ENCODE data around the gene GAREM1. TPM values are rescaled to one million over a fixed set of nuclear protein-coding genes. Genes with fewer than 3 reads are reported as not detected.

The GAREM1 gene
- polyA plus RNA-seq, 1 of the 3 experiments (the other 2 are of a cell fraction), result 2.8 TPM

DNA sequence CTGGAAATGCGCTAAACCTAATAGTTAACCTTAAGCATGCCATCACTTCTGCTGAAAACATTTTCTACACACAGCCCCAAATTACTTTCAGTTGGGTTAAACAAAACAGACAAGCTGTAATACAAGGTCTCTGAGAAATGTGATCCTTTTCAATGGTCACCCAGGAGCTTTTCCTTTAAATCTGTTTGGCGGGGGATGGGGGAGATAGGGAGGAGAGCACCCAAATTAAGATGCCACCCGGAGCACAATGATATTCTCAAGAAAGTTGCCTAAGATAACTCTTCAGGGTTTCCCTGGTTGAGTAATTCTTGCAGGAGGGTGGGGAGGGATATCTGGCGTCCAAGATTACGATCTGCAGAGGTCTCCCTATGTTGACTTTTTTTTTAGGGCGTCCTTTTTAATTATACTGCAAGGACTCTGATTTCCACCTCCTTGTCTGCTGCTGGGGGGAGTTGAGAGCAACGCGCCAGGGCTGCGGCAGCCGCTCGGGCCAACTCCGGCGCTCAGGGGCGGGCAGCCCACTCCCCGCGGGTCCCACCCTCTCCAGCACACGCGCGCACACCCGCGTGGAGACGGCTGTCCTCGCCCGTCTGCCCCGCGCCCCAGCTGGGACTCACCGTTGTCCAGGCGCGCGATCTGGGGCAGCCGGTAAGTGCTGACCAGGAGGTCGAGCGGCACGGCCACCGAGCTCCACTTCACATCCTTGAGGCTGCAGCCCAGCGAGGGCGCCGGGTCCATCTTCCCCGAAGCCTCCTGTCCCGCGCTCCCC is 807 bp downstream of the GAREM1 start:
- peak overlapping the region; percentile 64 for H3K9ac ChIP-seq
- ChIA-PET POLR2A (interaction anchor here (0.5 to 1.9 kb wide), 5 partner anchors 13 to 260 kb away, joined by 3 to 7 read pairs (median 4); no protein-coding TSS in a partner anchor), CTCF (interaction anchor here (0.8 to 6.5 kb wide), 29 partner anchors 9 to 312 kb away, joined by 3 to 99 read pairs (median 7); no protein-coding TSS in a partner anchor)
- WGBS (ENCODE audit: low lambda C conversion rate), result 1% methylated on average over 18 of the region's 41 CpGs
- peak overlapping the region; percentile 83 for H2AFZ ChIP-seq (ENCODE audit: low read depth)
- H4K20me1 ChIP-seq (ENCODE audit: insufficient read depth), result no peaks in the 10 kb centered on the region
- no peaks in the 10 kb centered on the region for H3K9me2 ChIP-seq
- no peaks in the 10 kb centered on the region for H3K27me3 ChIP-seq (ENCODE audit: insufficient read depth)
- H3K4me2 ChIP-seq, result peak overlapping the region; percentile 85
- H3K4me1 ChIP-seq (ENCODE audit: control insufficient read depth in 1 of 2, insufficient read depth in 2 of 2, low read depth in 1 of 2, low read length in 1 of 2), result peaks cover 0 to 20% of the 10 kb centered on the region in 2 experiments; a peak in 2 of 4 replicates
- no peaks in the 10 kb centered on the region for H3K9me3 ChIP-seq
- H3K36me3 ChIP-seq (replicated peaks in 1 of 2; ENCODE audit: control insufficient read depth in 1 of 2, insufficient read depth in 2 of 2, low read length in 1 of 2), result no peaks in the 10 kb centered on the region
- H3F3A ChIP-seq (replicated peaks; ENCODE audit: insufficient read depth), result peaks cover 4% of the 10 kb centered on the region
- peaks cover 19% of the 10 kb centered on the region for H3K79me2 ChIP-seq (ENCODE audit: insufficient read depth)
- no peak for DNase-seq
- TF ChIP-seq TAF1 (IDR thresholded peaks at IDR 0.05; ENCODE audit: borderline replicate concordance, low read depth, low read length) (no peak), RAD21 (IDR thresholded peaks at IDR 0.05; ENCODE audit: low read length) (peak; percentile 18; the same call in 1 of the 2 replicates), NFIC (IDR thresholded peaks at IDR 0.05; ENCODE audit: borderline replicate concordance) (no peak)
- TF ChIP-seq, protein P1, sequence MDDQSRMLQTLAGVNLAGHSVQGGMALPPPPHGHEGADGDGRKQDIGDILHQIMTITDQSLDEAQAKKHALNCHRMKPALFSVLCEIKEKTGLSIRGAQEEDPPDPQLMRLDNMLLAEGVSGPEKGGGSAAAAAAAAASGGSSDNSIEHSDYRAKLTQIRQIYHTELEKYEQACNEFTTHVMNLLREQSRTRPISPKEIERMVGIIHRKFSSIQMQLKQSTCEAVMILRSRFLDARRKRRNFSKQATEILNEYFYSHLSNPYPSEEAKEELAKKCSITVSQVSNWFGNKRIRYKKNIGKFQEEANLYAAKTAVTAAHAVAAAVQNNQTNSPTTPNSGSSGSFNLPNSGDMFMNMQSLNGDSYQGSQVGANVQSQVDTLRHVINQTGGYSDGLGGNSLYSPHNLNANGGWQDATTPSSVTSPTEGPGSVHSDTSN (IDR thresholded peaks at IDR 0.05), result 0 out of 2 replicates have a peak, but pooled peaks have one; percentile 19
- H3K27ac ChIP-seq (ENCODE audit: low read depth in 2 of 2, low read length in 1 of 2), result peak overlapping the region; percentile 63 to 81; a peak in 3 of 4 replicates
- peak overlapping the region; percentile 83 to 86 for H3K4me3 ChIP-seq (ENCODE audit: low read depth in 2 of 2, low read length in 1 of 2)

DNA sequence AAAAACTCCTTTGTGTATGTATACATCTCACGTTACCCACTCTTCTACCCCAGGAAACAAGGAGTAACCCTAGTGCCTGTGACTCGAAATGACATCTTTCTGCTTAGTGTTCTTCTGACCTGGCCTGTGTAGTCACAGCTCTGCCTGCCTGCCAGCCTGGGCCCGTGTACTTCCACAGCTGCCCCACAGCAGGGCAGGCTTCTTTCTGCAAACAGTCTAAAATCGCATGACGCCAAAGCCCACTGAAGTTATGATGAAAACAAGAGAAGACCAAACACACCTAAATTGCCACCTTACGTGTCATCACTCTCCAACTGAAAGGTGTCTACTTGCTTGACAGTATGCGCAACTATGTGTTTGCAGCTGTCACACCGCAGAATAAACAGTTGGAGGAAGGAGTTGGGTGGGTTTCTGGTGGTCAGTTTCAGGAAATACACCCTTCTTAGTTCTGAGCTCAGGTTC is 1.5 kb downstream of the GAREM1 start:
- Histone ChIP-seq H3K9ac (peak overlapping the region; percentile 64; the same call in 1 of the 2 replicates), H3K9me3 (no peaks in the 10 kb centered on the region), H3K4me3 (ENCODE audit: low read depth in 2 of 2, low read length in 1 of 2) (peak overlapping the region; percentile 83 to 86), H3K9me2 (no peaks in the 10 kb centered on the region), H3K36me3 (replicated peaks in 1 of 2; ENCODE audit: control insufficient read depth in 1 of 2, insufficient read depth in 2 of 2, low read length in 1 of 2) (no peaks in the 10 kb centered on the region), H3F3A (replicated peaks; ENCODE audit: insufficient read depth) (peaks cover 4% of the 10 kb centered on the region), H4K20me1 (ENCODE audit: insufficient read depth) (no peaks in the 10 kb centered on the region), H3K4me2 (peak overlapping the region; percentile 85), H3K27ac (ENCODE audit: low read depth in 2 of 2, low read length in 1 of 2) (peak overlapping the region in 1 of 2 experiments; percentile 63; a peak in 1 of 4 replicates), H3K79me2 (ENCODE audit: insufficient read depth) (peaks cover 19% of the 10 kb centered on the region), H3K4me1 (ENCODE audit: control insufficient read depth in 1 of 2, insufficient read depth in 2 of 2, low read depth in 1 of 2, low read length in 1 of 2) (peaks cover 0 to 20% of the 10 kb centered on the region in 2 experiments; a peak in 2 of 4 replicates), H2AFZ (ENCODE audit: low read depth) (peak overlapping the region; percentile 83), H3K27me3 (ENCODE audit: insufficient read depth) (no peaks in the 10 kb centered on the region)
- POLR2A ChIA-PET, result interaction anchor here (1.0 kb wide), 1 partner anchor 197 kb away, joined by 4 read pairs; no protein-coding TSS in a partner anchor
- CTCF ChIA-PET, result interaction anchor here (0.6 to 6.5 kb wide), 28 partner anchors 9 to 311 kb away, joined by 3 to 99 read pairs (median 6); no protein-coding TSS in a partner anchor
- WGBS (ENCODE audit: low lambda C conversion rate), result 6% methylated on average over 8 of the region's 8 CpGs
- DNase-seq, result peak; percentile 66
- TF ChIP-seq JUND (IDR thresholded peaks at IDR 0.05), result no peak
- TF ChIP-seq, protein P2, sequence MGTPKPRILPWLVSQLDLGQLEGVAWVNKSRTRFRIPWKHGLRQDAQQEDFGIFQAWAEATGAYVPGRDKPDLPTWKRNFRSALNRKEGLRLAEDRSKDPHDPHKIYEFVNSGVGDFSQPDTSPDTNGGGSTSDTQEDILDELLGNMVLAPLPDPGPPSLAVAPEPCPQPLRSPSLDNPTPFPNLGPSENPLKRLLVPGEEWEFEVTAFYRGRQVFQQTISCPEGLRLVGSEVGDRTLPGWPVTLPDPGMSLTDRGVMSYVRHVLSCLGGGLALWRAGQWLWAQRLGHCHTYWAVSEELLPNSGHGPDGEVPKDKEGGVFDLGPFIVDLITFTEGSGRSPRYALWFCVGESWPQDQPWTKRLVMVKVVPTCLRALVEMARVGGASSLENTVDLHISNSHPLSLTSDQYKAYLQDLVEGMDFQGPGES (IDR thresholded peaks at IDR 0.05; ENCODE audit: low read depth, low read length), result no peak
- 0 out of 2 replicates have a peak, but pooled peaks have one; percentile 29 for TF ChIP-seq SIN3A (IDR thresholded peaks at IDR 0.05; ENCODE audit: borderline replicate concordance, low read depth, low read length)
- no peak for TF ChIP-seq RCOR1 (IDR thresholded peaks at IDR 0.05; ENCODE audit: low read length)
- TF ChIP-seq GATA2 (CRISPR knock-in tag; IDR thresholded peaks at IDR 0.05), result 0 out of 2 replicates have a peak, but pooled peaks have one; percentile 12
- TF ChIP-seq, protein P3, sequence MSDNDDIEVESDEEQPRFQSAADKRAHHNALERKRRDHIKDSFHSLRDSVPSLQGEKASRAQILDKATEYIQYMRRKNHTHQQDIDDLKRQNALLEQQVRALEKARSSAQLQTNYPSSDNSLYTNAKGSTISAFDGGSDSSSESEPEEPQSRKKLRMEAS (IDR thresholded peaks at IDR 0.05; ENCODE audit: low read depth), result 0 out of 2 replicates have a peak, but pooled peaks have one; percentile 6
- no peak for TF ChIP-seq FOSL2 (IDR thresholded peaks at IDR 0.05; ENCODE audit: borderline replicate concordance, low read depth)
- TF ChIP-seq GABPA (IDR thresholded peaks at IDR 0.05; ENCODE audit: low read depth), result no peak
- no peak for TF ChIP-seq RXRA (IDR thresholded peaks at IDR 0.05; ENCODE audit: borderline replicate concordance, low read depth)
- peak; percentile 11; the same call in 1 of the 2 replicates for TF ChIP-seq SMC3 (IDR thresholded peaks at IDR 0.05; ENCODE audit: low read depth, low read length)
- TF ChIP-seq, protein P4, sequence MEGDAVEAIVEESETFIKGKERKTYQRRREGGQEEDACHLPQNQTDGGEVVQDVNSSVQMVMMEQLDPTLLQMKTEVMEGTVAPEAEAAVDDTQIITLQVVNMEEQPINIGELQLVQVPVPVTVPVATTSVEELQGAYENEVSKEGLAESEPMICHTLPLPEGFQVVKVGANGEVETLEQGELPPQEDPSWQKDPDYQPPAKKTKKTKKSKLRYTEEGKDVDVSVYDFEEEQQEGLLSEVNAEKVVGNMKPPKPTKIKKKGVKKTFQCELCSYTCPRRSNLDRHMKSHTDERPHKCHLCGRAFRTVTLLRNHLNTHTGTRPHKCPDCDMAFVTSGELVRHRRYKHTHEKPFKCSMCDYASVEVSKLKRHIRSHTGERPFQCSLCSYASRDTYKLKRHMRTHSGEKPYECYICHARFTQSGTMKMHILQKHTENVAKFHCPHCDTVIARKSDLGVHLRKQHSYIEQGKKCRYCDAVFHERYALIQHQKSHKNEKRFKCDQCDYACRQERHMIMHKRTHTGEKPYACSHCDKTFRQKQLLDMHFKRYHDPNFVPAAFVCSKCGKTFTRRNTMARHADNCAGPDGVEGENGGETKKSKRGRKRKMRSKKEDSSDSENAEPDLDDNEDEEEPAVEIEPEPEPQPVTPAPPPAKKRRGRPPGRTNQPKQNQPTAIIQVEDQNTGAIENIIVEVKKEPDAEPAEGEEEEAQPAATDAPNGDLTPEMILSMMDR (IDR thresholded peaks at IDR 0.05), result peak; percentile 45
- no peak for TF ChIP-seq FOXJ3 (CRISPR knock-in tag; IDR thresholded peaks at IDR 0.05)
- no peak for TF ChIP-seq EZH2phosphoT487 (IDR thresholded peaks at IDR 0.05; ENCODE audit: borderline replicate concordance, low read depth)
- TF ChIP-seq TCF12 (IDR thresholded peaks at IDR 0.05), result 0 out of 2 replicates have a peak, but pooled peaks have one; percentile 8
- peak; percentile 48; the same call in 1 of the 2 replicates for TF ChIP-seq MXI1 (IDR thresholded peaks at IDR 0.05; ENCODE audit: low read depth, low read length)
- TF ChIP-seq, protein P5, sequence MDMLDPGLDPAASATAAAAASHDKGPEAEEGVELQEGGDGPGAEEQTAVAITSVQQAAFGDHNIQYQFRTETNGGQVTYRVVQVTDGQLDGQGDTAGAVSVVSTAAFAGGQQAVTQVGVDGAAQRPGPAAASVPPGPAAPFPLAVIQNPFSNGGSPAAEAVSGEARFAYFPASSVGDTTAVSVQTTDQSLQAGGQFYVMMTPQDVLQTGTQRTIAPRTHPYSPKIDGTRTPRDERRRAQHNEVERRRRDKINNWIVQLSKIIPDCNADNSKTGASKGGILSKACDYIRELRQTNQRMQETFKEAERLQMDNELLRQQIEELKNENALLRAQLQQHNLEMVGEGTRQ (IDR thresholded peaks at IDR 0.05; ENCODE audit: borderline replicate concordance, low read depth, low read length), result no peak
- no peak for TF ChIP-seq NFIC (IDR thresholded peaks at IDR 0.05; ENCODE audit: borderline replicate concordance)
